OCI-LY3 (cell line): ENCODE data around the gene ASTN2.

Experiments
- H2AFZ ChIP-seq: fragments of 200-600, 300-600 bp; shearing (Covaris generic); 2 replicates; pipeline ENCODE4 v1.6.0; 2014; ENCODE audit warnings: antibody characterized with exemption, low read depth, low read length
- H3K27ac ChIP-seq: fragments of 200-600, 300-600 bp; sonication (generic); 2 replicates; pipeline ENCODE4 v1.5.1; 2014; ENCODE audit warnings: mild to moderate bottlenecking, low read length, moderate library complexity, mixed read lengths
- H3K27me3 ChIP-seq: fragments of 200-600, 300-600 bp; sonication (generic); 2 replicates; pipeline ENCODE4 v1.6.1; 2014; ENCODE audit warnings: low read depth, low read length, mixed read lengths
- H3K36me3 ChIP-seq: fragments of 200-600, 300-600 bp; sonication (generic); replicated peaks from 2 replicates; pipeline ENCODE3; 2014; ENCODE audit warnings: low read depth, low read length, mixed read lengths
- H3K4me1 ChIP-seq: fragments of 300-600, 200-600 bp; sonication (generic); 2 replicates; pipeline ENCODE4 v1.6.1; 2014; ENCODE audit warnings: low read length, mixed read lengths
- H3K4me2 ChIP-seq: fragments of 200-600, 300-600 bp; sonication (generic); 2 replicates; pipeline ENCODE4 v1.6.1; 2014; ENCODE audit warnings: low read length, mixed read lengths
- H3K4me3 ChIP-seq: fragments of 300-600, 200-600 bp; sonication (generic); 2 replicates; pipeline ENCODE4 v1.5.1; 2014; ENCODE audit warnings: antibody characterized with exemption, mild to moderate bottlenecking, low read length, moderate library complexity
- H3K79me2 ChIP-seq: fragments of 300-600, 200-600 bp; shearing (Covaris generic); 2 replicates; pipeline ENCODE4 v1.6.1; 2014; ENCODE audit warnings: mild to moderate bottlenecking, low read length, mixed read lengths
- H3K9ac ChIP-seq: fragments of 300-600, 200-600 bp; shearing (Covaris generic); 2 replicates; pipeline ENCODE4 v1.6.0; 2014; ENCODE audit warnings: mild to moderate bottlenecking, low read length, moderate library complexity
- H3K9me3 ChIP-seq: fragments of 200-600, 300-600 bp; shearing (Covaris generic); 2 replicates; pipeline ENCODE4 v1.6.1; 2014; ENCODE audit warnings: low read length, mixed read lengths; ENCODE audit not compliant: insufficient read depth
- H4K20me1 ChIP-seq: fragments of 200-600, 300-600 bp; sonication (generic); 2 replicates; pipeline ENCODE4 v1.6.1; 2016; ENCODE audit warnings: low read length, mixed read lengths; ENCODE audit not compliant: insufficient read depth
- CTCF ChIP-seq: fragments of 200-600, 300-600 bp; sonication (generic); IDR thresholded peaks from 2 replicates; pipeline ENCODE4 v1.5.1; 2014; ENCODE audit warnings: antibody characterized with exemption, low read length, low read depth
- EZH2phosphoT487 ChIP-seq: fragments of 200-600 bp; shearing (Covaris generic); IDR thresholded peaks from 2 replicates; pipeline ENCODE4 v1.6.1; 2018; ENCODE audit warnings: antibody characterized with exemption, mixed run types, low read depth

The ASTN2 gene

GRCh38 chr9:116875576-116875975, 539.3 kb downstream of the ASTN2 start:
- Histone ChIP-seq H3K4me1 (no peaks in the 10 kb centered on the region), H3K4me3 (no peak overlapping the region), H2AFZ (no peak overlapping the region), H3K9me3 (peaks cover 24% of the 10 kb centered on the region; the same call in 1 of the 2 replicates), H3K79me2 (no peaks in the 10 kb centered on the region), H3K36me3 (no peaks in the 10 kb centered on the region), H3K9ac (no peak overlapping the region), H3K27ac (no peak overlapping the region), H3K4me2 (no peak overlapping the region), H4K20me1 (no peaks in the 10 kb centered on the region), H3K27me3 (no peaks in the 10 kb centered on the region)
- TF ChIP-seq CTCF (no peak), EZH2phosphoT487 (no peak)

DNA sequence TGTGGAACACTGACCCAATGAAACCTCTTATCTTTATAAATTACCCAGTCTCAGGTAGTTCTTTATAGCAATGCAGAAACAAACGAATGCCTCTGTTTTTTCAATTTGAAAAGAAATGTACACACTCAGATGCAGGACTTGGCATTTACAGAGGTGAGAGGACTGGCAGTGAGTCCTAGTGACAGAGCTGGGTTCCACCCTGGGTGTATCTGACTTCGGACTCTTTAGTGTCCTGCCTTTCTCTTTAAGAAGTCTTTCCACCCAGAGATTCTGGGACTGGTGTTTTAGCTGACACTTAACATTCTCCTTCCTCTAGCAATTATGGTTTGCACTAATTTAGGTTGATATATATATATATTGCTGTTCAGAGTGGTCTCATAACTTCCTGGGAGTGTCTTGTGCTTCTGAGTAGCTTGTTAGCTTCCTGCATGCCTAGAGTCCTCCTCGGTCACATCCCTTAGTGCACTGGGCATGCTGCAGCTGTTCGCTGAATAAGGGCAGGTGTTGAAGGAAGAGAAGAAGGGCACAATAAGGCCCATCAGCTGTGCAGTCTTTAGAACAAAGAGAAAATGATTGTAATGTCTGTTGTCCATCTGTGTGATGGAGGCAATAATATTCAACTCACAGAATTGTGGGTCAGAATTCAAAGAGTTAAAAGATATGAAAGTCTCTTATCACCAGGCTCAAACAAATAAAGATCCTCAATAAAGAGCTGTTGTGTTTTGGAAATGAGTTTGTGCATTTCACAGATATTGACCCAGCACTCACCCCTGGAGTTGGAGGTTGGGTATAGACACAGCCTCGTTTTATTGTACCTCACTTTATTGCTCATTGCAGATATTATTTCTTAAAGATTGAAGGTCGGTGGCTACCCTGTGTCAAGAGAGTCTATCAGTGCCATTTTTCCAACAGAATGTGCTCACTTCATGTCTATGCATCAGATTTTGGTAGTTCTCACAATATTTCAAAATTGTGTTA, 540.6 kb downstream of the ASTN2 start:
- no peaks in the 10 kb centered on the region for H3K27me3 ChIP-seq
- TF ChIP-seq CTCF (no peak), EZH2phosphoT487 (no peak)
- no peak overlapping the region for H2AFZ ChIP-seq
- H4K20me1 ChIP-seq = no peaks in the 10 kb centered on the region
- no peak overlapping the region for H3K4me2 ChIP-seq
- no peaks in the 10 kb centered on the region for H3K36me3 ChIP-seq
- no peaks in the 10 kb centered on the region for H3K4me1 ChIP-seq
- H3K9me3 ChIP-seq = peaks cover 24% of the 10 kb centered on the region; the same call in 1 of the 2 replicates
- no peaks in the 10 kb centered on the region for H3K79me2 ChIP-seq
- H3K9ac ChIP-seq = no peak overlapping the region
- H3K4me3 ChIP-seq = no peak overlapping the region
- H3K27ac ChIP-seq = no peak overlapping the region

GRCh38 chr9:116873491-116873890, 541.4 kb downstream of the ASTN2 start:
- no peak overlapping the region for H2AFZ ChIP-seq
- H3K4me2 ChIP-seq = no peak overlapping the region
- peaks cover 24% of the 10 kb centered on the region; the same call in 1 of the 2 replicates for H3K9me3 ChIP-seq
- H3K9ac ChIP-seq = no peak overlapping the region
- no peaks in the 10 kb centered on the region for H3K79me2 ChIP-seq
- H3K36me3 ChIP-seq = no peaks in the 10 kb centered on the region
- no peaks in the 10 kb centered on the region for H3K27me3 ChIP-seq
- H3K4me1 ChIP-seq = no peaks in the 10 kb centered on the region
- TF ChIP-seq EZH2phosphoT487 = no peak
- no peak for TF ChIP-seq CTCF
- no peak overlapping the region for H3K4me3 ChIP-seq
- H4K20me1 ChIP-seq = no peaks in the 10 kb centered on the region
- no peak overlapping the region for H3K27ac ChIP-seq

- H4K20me1 ChIP-seq = no peaks in the 10 kb centered on the region
- H3K4me1 ChIP-seq = no peaks in the 10 kb centered on the region
- H3K79me2 ChIP-seq = no peaks in the 10 kb centered on the region
- no peak overlapping the region for H3K27ac ChIP-seq
- TF ChIP-seq CTCF (no peak), EZH2phosphoT487 (no peak)
- no peak overlapping the region for H3K9ac ChIP-seq
- no peak overlapping the region for H3K4me3 ChIP-seq
- H3K4me2 ChIP-seq = no peak overlapping the region
- no peaks in the 10 kb centered on the region for H3K36me3 ChIP-seq
- H2AFZ ChIP-seq = no peak overlapping the region
- no peaks in the 10 kb centered on the region for H3K27me3 ChIP-seq
- H3K9me3 ChIP-seq = peaks cover 4% of the 10 kb centered on the region; the same call in 1 of the 2 replicates
Measured at GRCh38 chr9:116870566-116870965, 544.3 kb downstream of the ASTN2 start.
